Suprapubic skin (tissue), 3 donors: ENCODE measurements around the gene NEU4.

Source experiments
- POLR2AphosphoS5 ChIP-seq, 3 donors: sonication (generic); formaldehyde crosslinking; IDR thresholded peaks; one replicate each; pipeline ENCODE4 v1.6.1; 2017; ENCODE audit warnings: antibody characterized with exemption in 3 of 3
- TF ChIP-seq, protein P1 (sequence below), 2 donors: fragments of 200-600 bp in 1 of 2; fragments of 450-650 bp in 1 of 2; sonication (generic) in 1 of 2; IDR thresholded peaks; one replicate each; pipeline ENCODE4 v1.5.1; 2016 to 2019; ENCODE audit warnings: antibody characterized with exemption in 2 of 2, mild to moderate bottlenecking in 1 of 2, moderate library complexity in 1 of 2

DNA sequence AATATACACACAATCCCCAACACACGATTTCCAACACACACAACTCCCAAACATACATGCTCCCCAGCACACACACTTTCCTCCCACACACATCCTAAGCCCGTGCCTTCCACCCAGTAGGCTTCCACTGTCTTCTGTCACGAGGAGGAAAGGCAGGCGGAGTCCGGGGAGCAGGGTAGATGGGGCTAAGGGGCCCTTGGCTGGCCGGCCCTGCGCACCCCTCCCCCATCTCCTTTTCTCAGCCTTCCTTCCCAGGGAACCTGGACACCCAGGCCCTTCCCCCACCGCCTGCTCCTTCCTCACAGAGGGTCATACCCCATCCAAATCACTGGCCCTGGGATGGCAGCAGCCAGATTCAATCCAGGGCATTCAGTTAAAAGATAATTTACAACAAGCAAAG is 53.1 kb downstream of the NEU4 start:
- TF ChIP-seq, protein P1, sequence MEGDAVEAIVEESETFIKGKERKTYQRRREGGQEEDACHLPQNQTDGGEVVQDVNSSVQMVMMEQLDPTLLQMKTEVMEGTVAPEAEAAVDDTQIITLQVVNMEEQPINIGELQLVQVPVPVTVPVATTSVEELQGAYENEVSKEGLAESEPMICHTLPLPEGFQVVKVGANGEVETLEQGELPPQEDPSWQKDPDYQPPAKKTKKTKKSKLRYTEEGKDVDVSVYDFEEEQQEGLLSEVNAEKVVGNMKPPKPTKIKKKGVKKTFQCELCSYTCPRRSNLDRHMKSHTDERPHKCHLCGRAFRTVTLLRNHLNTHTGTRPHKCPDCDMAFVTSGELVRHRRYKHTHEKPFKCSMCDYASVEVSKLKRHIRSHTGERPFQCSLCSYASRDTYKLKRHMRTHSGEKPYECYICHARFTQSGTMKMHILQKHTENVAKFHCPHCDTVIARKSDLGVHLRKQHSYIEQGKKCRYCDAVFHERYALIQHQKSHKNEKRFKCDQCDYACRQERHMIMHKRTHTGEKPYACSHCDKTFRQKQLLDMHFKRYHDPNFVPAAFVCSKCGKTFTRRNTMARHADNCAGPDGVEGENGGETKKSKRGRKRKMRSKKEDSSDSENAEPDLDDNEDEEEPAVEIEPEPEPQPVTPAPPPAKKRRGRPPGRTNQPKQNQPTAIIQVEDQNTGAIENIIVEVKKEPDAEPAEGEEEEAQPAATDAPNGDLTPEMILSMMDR (IDR thresholded peaks at IDR 0.05), result no peak
- TF ChIP-seq POLR2AphosphoS5 (IDR thresholded peaks at IDR 0.05), result no peak
